ENCODE measurements around the gene DCUN1D2. TPM values are rescaled to one million over a fixed set of nuclear protein-coding genes. Genes with fewer than 3 reads are reported as not detected.

Gene DCUN1D2
- total RNA-seq, 2 experiments from 2014 or later: 9.2 to 16.5 TPM

DNA sequence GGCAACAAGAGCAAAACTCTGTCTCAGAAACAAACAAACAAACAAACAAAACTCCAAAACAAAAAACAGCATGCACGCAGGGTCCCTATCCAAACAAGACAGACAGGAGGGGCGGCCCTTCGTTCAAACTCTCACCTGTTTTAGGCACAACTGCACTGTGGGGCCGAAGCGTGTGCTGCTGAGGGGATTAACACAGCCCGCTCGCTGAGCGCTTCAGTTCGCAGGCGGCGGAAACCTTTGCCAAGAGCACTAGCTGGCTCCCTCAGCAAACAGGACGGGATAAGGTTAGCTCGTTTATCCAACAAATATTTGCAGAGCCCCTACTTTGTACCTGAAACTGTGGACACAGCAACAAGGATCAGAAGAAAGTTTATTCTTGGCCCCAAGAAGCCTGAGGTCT lies 35.6 kb downstream of the DCUN1D2 start:
- Histone ChIP-seq H3K4me3 (ENCODE audit: low read depth, low read length, poor library complexity, severe bottlenecking) (no peak overlapping the region), H3K27ac (ENCODE audit: low read depth, low read length, poor library complexity, severe bottlenecking) (no peak overlapping the region), H3K4me2 (ENCODE audit: low read length) (no peak overlapping the region), H3K9me3 (ENCODE audit: low read length) (no peaks in the 10 kb centered on the region), H3K4me1 (ENCODE audit: insufficient read depth, low read length, poor library complexity, severe bottlenecking) (peaks cover 9% of the 10 kb centered on the region), H2AFZ (ENCODE audit: low read length) (no peak overlapping the region), H3K79me2 (ENCODE audit: insufficient read depth, low read depth, low read length) (no peaks in the 10 kb centered on the region), H3K36me3 (ENCODE audit: insufficient read depth, low read length) (peaks cover 18% of the 10 kb centered on the region; the same call in 1 of the 2 replicates), H4K20me1 (ENCODE audit: insufficient read depth, low read length) (no peaks in the 10 kb centered on the region), H3K9me2 (ENCODE audit: insufficient read depth, low read length) (no peaks in the 10 kb centered on the region)
- TF ChIP-seq EZH2phosphoT487 (IDR thresholded peaks at IDR 0.05; ENCODE audit: borderline replicate concordance, low read depth, low read length): no peak
- TF ChIP-seq, protein P1, sequence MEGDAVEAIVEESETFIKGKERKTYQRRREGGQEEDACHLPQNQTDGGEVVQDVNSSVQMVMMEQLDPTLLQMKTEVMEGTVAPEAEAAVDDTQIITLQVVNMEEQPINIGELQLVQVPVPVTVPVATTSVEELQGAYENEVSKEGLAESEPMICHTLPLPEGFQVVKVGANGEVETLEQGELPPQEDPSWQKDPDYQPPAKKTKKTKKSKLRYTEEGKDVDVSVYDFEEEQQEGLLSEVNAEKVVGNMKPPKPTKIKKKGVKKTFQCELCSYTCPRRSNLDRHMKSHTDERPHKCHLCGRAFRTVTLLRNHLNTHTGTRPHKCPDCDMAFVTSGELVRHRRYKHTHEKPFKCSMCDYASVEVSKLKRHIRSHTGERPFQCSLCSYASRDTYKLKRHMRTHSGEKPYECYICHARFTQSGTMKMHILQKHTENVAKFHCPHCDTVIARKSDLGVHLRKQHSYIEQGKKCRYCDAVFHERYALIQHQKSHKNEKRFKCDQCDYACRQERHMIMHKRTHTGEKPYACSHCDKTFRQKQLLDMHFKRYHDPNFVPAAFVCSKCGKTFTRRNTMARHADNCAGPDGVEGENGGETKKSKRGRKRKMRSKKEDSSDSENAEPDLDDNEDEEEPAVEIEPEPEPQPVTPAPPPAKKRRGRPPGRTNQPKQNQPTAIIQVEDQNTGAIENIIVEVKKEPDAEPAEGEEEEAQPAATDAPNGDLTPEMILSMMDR (conservative IDR thresholded peaks at IDR 0.05; ENCODE audit: low read length): no peak
- no peak for DNase-seq (ENCODE audit: low spot score)
- ChIA-PET CTCF (ENCODE audit: unreplicated experiment) (no interaction called here), POLR2A (no interaction called here)
- no TSS peak for BruUV-seq (replicated peaks)
- intact Hi-C loops (cut with micrococcal nuclease; ENCODE audit: unreplicated experiment): no loop called here

DNA sequence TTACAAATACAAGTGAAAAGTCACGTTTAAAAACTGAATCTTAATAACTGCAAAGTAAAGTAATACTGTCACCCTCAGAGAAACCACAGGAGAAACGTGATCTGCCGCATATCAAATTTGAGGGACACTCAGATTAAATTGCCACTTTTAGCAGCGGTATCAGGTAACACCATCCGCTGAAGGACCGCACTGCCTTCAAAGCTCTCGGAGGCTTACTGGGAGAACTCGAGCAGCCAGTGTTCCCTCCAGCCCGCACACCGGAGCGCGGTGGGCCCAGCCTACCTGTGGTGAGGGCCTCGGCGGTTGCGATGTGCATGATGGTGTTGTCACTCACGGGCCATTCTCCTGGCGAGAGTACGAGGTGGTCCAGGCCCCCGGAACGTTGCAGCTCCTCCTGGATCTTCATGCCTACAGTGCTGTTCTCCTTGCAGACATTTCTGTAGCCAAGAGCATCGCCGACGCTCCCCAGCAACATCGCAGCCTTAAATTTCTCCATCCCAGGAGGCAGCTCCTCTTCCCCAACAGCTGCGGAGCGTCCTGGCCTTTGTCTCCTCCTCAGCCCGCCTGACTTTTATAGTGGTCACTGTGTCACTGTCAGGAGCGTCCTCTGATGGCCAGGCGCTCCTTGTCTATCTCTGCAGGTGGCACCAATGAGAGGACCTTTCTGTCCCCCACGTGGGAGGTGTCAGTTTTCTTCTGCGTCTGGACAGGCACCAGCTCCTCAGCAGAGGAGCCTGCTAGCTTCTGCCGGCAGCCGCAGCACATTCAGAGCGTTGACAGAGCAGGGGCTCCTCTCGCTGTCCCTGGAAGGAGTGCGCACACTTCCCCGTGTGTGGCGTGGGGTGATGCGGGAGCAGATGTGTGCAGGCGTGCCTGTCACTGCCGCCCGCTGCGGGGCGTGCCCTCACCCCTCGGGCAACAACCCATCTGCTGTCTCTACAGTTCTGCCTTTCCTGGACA lies 37.3 kb downstream of the DCUN1D2 start, which contains the start of gene ADPRHL1:
TSS of gene ADPRHL1 (minus strand) at position 547 of the 960 bp plus-strand sequence. CDS start at position 496, 51 bp downstream.
- H3K4me2 ChIP-seq (ENCODE audit: low read length): no peak within 1 kb of the TSS

More for the DNA sequence above, 37.3 kb downstream of the DCUN1D2 start, which contains the start of gene ADPRHL1:
- Histone ChIP-seq H3K4me1 (ENCODE audit: insufficient read depth, low read length, poor library complexity, severe bottlenecking) (peaks cover 13% of the 10 kb centered on the region), H3K9me2 (ENCODE audit: insufficient read depth, low read length) (no peaks in the 10 kb centered on the region), H3K9me3 (ENCODE audit: low read length) (no peaks in the 10 kb centered on the region), H3K27ac (ENCODE audit: low read depth, low read length, poor library complexity, severe bottlenecking) (no peak within 1 kb of the TSS), H3K36me3 (ENCODE audit: insufficient read depth, low read length) (peaks cover 9% of the 10 kb centered on the region; the same call in 1 of the 2 replicates), H3K79me2 (ENCODE audit: insufficient read depth, low read depth, low read length) (peaks cover 4% of the 10 kb centered on the region; the same call in 1 of the 2 replicates), H3K4me3 (ENCODE audit: low read depth, low read length, poor library complexity, severe bottlenecking) (no peak within 1 kb of the TSS), H4K20me1 (ENCODE audit: insufficient read depth, low read length) (no peaks in the 10 kb centered on the region), H2AFZ (ENCODE audit: low read length) (no peak within 1 kb of the TSS)
- POLR2A ChIA-PET: no interaction called here
- BruUV-seq (replicated peaks): no TSS peak
- CTCF ChIA-PET (ENCODE audit: unreplicated experiment): no interaction called here
- intact Hi-C loops (cut with micrococcal nuclease; ENCODE audit: unreplicated experiment): no loop called here
- no peak for TF ChIP-seq EZH2phosphoT487 (IDR thresholded peaks at IDR 0.05; ENCODE audit: borderline replicate concordance, low read depth, low read length)
- TF ChIP-seq, protein P1 (conservative IDR thresholded peaks at IDR 0.05; ENCODE audit: low read length): no peak
- no peak for DNase-seq (ENCODE audit: low spot score)
